TTC549 (cell line): ENCODE measurements around the gene MPO.

ENCODE experiments used
- FAIRE-seq: peaks from 2 replicates; lab custom pipeline; 2012; peaks lifted over from hg19 to GRCh38; lab: Jason Lieb, UNC

MPO gene

GRCh38 chr17:58278661-58279015 is 2.1 kb downstream of the MPO start:
- FAIRE-seq: no peak

GRCh38 chr17:58277802-58278595 is 2.7 kb downstream of the MPO start:
- no peak for FAIRE-seq

GRCh38 chr17:58277107-58277801 is 3.5 kb downstream of the MPO start:
- FAIRE-seq: no peak

GRCh38 chr17:58276423-58276822 is 4.3 kb downstream of the MPO start:
- no peak for FAIRE-seq

GRCh38 chr17:58275417-58275816 is 5.3 kb downstream of the MPO start:
- FAIRE-seq: no peak

- FAIRE-seq: no peak
Measured at GRCh38 chr17:58273453-58274104, 7.2 kb downstream of the MPO start.

- no peak for FAIRE-seq
Measured at GRCh38 chr17:58272367-58273280, 8.1 kb downstream of the MPO start.

- no peak for FAIRE-seq
Measured at GRCh38 chr17:58271216-58271931, 9.4 kb downstream of the MPO start.

GRCh38 chr17:58270476-58271215 is 10.1 kb downstream of the MPO start:
- no peak for FAIRE-seq

- FAIRE-seq: no peak
Measured at GRCh38 chr17:58269557-58270291, 11.0 kb downstream of the MPO start.

GRCh38 chr17:58268774-58269556 is 11.8 kb downstream of the MPO start:
- FAIRE-seq: no peak

GRCh38 chr17:58268326-58268725 is 12.4 kb downstream of the MPO start:
- no peak for FAIRE-seq

GRCh38 chr17:58267347-58268324 is 13.1 kb downstream of the MPO start:
- FAIRE-seq: no peak

GRCh38 chr17:58265902-58266875 is 14.5 kb downstream of the MPO start:
- FAIRE-seq: no peak

GRCh38 chr17:58265271-58265670 is 15.5 kb downstream of the MPO start:
- FAIRE-seq: no peak

GRCh38 chr17:58264407-58265103 is 16.2 kb downstream of the MPO start:
- FAIRE-seq: no peak
